Measurements from ENCODE around the gene ZEB2. TPM values are rescaled to one million over a fixed set of nuclear protein-coding genes. Genes with fewer than 3 reads are reported as not detected.

ZEB2 gene
- total and polyA plus RNA-seq, 9 donors, result 55.3 to 250 (median 174) TPM

DNA sequence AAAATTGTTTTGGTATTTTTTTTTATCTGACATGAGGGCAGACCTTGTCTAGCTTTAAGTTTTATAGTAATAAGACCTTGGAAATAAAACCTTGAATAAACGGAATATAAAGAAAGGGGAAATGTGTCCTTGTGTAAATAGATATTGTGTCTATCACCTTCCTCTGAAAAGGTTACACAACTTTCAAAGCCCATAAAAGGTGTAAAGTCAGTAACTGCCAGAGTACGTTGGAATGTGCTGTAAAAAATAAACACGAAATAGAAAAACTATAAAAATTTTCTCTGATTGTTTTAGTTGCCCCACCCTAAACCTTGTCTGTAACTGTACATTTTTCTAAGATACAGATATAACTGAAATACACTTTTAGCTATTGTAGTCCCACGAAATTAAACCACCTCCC is 82.3 kb downstream of the ZEB2 start:
- no peaks in the 10 kb centered on the region for H3K36me3 ChIP-seq
- H3K4me3 ChIP-seq, result no peak overlapping the region
- 9 to 25% (median 15%) methylated on average over 4 of the region's 4 CpGs for WGBS, 3 donors
- TF ChIP-seq CTCF (IDR thresholded peaks at IDR 0.05) (no peak), EP300 (IDR thresholded peaks at IDR 0.05) (no peak), POLR2A (IDR thresholded peaks at IDR 0.05) (no peak)
- no peaks in the 10 kb centered on the region for H3K27me3 ChIP-seq
- no peak overlapping the region for H3K27ac ChIP-seq
- no peak for DNase-seq
- intact Hi-C loops (cut with DNase I), result loop anchor here in 1 of 4 donors (10.0 kb wide), 1 partner anchor 67 kb away; no protein-coding TSS in a partner anchor
- H3K4me1 ChIP-seq (ENCODE audit: insufficient read depth), result peaks cover 16% of the 10 kb centered on the region
- H3K9me3 ChIP-seq, result no peaks in the 10 kb centered on the region

DNA sequence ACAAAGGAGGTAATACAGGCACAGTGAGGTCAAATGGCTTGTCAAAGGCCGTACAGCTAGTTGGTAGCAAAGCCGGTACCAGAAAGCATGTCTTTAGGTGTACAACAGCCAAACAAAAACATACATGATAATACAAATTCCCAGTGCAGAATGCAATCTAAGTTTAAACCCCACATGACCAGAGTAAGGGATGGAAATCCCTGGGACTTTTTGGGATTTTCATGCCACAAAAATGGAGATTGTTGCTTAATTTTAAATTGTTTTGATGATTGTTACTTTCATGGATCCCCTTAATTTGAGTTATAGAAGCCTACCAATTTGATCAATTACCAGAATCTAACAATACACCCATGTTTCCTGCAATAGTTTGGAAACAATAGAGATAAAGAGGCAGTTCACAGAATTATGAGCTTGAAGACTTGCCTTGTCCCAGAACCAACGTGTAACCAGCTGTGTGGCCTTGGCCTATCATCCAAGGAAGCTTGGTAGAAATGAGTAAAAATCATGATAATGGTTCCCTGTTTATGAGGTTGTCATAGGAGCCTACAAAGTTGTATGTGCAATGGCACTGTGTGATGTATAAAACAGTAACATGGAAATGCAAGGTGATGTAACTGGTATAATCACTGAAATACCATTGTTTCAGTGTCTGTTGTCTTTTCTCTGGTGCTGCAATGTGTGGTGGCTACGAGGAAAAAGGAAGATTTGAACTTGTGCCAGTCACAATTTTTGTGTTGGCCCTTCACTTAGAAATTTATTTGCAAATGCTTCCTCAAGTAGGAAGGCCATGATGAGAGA is 85.3 kb downstream of the ZEB2 start:
- TF ChIP-seq EP300 (IDR thresholded peaks at IDR 0.05), result no peak
- peaks cover 13% of the 10 kb centered on the region for H3K4me1 ChIP-seq (ENCODE audit: insufficient read depth)
- intact Hi-C loops (cut with DNase I), result loop anchor here in 1 of 4 donors (10.0 kb wide), 1 partner anchor 70 kb away; no protein-coding TSS in a partner anchor
- WGBS, 3 donors, result 66 to 73% (median 69%) methylated on average over 4 of the region's 4 CpGs
- no peaks in the 10 kb centered on the region for H3K36me3 ChIP-seq
- H3K27me3 ChIP-seq, result no peaks in the 10 kb centered on the region
- no peak overlapping the region for H3K4me3 ChIP-seq
- H3K27ac ChIP-seq, result no peak overlapping the region
- no peak for DNase-seq
- H3K9me3 ChIP-seq, result no peaks in the 10 kb centered on the region

DNA sequence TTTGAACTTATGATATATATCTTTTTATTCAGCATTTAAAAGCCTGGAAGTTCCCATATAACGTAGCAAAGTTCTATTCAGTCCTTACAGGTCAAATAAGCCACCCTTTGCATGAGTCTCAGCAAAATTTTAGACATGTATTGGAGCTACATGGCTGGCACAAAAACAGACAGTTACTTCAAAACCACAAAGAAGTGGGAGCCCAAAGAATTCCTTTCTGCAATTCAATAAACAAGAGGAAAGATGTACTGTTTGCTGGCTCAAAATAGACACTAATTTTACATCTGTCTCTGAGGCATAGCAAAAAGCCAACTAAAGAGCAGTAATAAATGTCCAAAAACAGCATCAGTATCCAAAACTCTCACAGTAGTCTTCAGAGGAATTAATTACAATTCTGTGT is 87.0 kb downstream of the ZEB2 start:
- DNase-seq, result no peak
- 26 to 48% (median 40%) methylated on average over 1 of the region's 1 CpG for WGBS, 3 donors
- peaks cover 7% of the 10 kb centered on the region for H3K4me1 ChIP-seq (ENCODE audit: insufficient read depth)
- no peaks in the 10 kb centered on the region for H3K27me3 ChIP-seq
- no peaks in the 10 kb centered on the region for H3K36me3 ChIP-seq
- H3K9me3 ChIP-seq, result no peaks in the 10 kb centered on the region
- no peak overlapping the region for H3K4me3 ChIP-seq
- TF ChIP-seq CTCF (IDR thresholded peaks at IDR 0.05), result no peak
- TF ChIP-seq POLR2A (IDR thresholded peaks at IDR 0.05), result no peak
- TF ChIP-seq EP300 (IDR thresholded peaks at IDR 0.05), result no peak
- no peak overlapping the region for H3K27ac ChIP-seq
- intact Hi-C loops (cut with DNase I), result loop anchor here in 1 of 4 donors (10.0 kb wide), 1 partner anchor 72 kb away; no protein-coding TSS in a partner anchor

- H3K9me3 ChIP-seq, result no peaks in the 10 kb centered on the region
- no peak overlapping the region for H3K4me3 ChIP-seq
- no peak for DNase-seq
- 59 to 74% (median 63%) methylated on average over 3 of the region's 3 CpGs for WGBS, 3 donors
- TF ChIP-seq CTCF (IDR thresholded peaks at IDR 0.05) (no peak), EP300 (IDR thresholded peaks at IDR 0.05) (no peak)
- intact Hi-C loops (cut with DNase I), result loop anchor here in 1 of 4 donors (10.0 kb wide), 1 partner anchor 73 kb away; no protein-coding TSS in a partner anchor
- peak overlapping the region in 1 of 2 donors; percentile 72 for H3K27ac ChIP-seq
- H3K36me3 ChIP-seq, result no peaks in the 10 kb centered on the region
- peaks cover 11% of the 10 kb centered on the region for H3K4me1 ChIP-seq (ENCODE audit: insufficient read depth)
- H3K27me3 ChIP-seq, result no peaks in the 10 kb centered on the region
These were observed 87.9 kb downstream of the ZEB2 start for GRCh38 chr2:144431998-144432397.

GRCh38 chr2:144431392-144431783 is 88.5 kb downstream of the ZEB2 start:
- no peaks in the 10 kb centered on the region for H3K36me3 ChIP-seq
- intact Hi-C loops (cut with DNase I), result loop anchor here in 1 of 4 donors (10.0 kb wide), 1 partner anchor 73 kb away; no protein-coding TSS in a partner anchor
- H3K4me3 ChIP-seq, result no peak overlapping the region
- peak overlapping the region; percentile 49 to 72 for H3K27ac ChIP-seq
- WGBS, 3 donors, result 34 to 44% (median 34%) methylated on average over 8 of the region's 8 CpGs
- no peak for DNase-seq
- no peaks in the 10 kb centered on the region for H3K9me3 ChIP-seq
- peaks cover 11% of the 10 kb centered on the region for H3K4me1 ChIP-seq (ENCODE audit: insufficient read depth)
- H3K27me3 ChIP-seq, result no peaks in the 10 kb centered on the region
- no peak for TF ChIP-seq EP300 (IDR thresholded peaks at IDR 0.05)
- TF ChIP-seq POLR2A (IDR thresholded peaks at IDR 0.05), result no peak
- no peak for TF ChIP-seq CTCF (IDR thresholded peaks at IDR 0.05)

All from ovary (tissue), 9 donors.